Activated CD8-positive, alpha-beta memory T cell treated with anti-CD3 and anti-CD28 coated beads for 24 hours (primary cell): ENCODE results near the gene RORC.
"Not testable (repeated sequence)": the region's sequence is repeated elsewhere in the genome, so short reads cannot be mapped to it uniquely, and the experiment has no call there.

Experiments
- DNase-seq: peaks from one replicate; pipeline ENCODE4 v3.0.0-alpha.2; 2020

Gene RORC

GRCh38 chr1:151768351-151769066 lies 63.1 kb downstream of the RORC start:
- DNase-seq, result not testable (repeated sequence)

GRCh38 chr1:151763990-151764389 lies 67.6 kb downstream of the RORC start:
- no peak for DNase-seq

- DNase-seq, result peak; percentile 93
Observed at GRCh38 chr1:151762941-151763921, 68.4 kb downstream of the RORC start, which contains the start of gene MRPL9. MRPL9 (minus strand) TSS chr1:151763496; CDS start chr1:151763479, 17 bp downstream.

GRCh38 chr1:151760597-151761385 lies 70.8 kb downstream of the RORC start:
- DNase-seq, result no peak

GRCh38 chr1:151759241-151759640 lies 72.4 kb downstream of the RORC start:
- no peak for DNase-seq

GRCh38 chr1:151756291-151756690 lies 75.3 kb downstream of the RORC start:
- no peak for DNase-seq
